Lung (tissue), 12 donors: Measurements from ENCODE around the gene BAIAP2. TPM values are rescaled to one million over a fixed set of nuclear protein-coding genes. Genes with fewer than 3 reads are reported as not detected.

ENCODE experiments used
- ATAC-seq: fragments of 200-7000 bp; cut with Tn5 transposase; one replicate; pipeline ENCODE4 v1.9.1; 2020; ENCODE audit warnings: moderate number of reproducible peaks; ENCODE audit not compliant: insufficient read depth, low FRiP score
- DNase-seq, 3 donors: peaks; one replicate each; pipeline ENCODE4 v3.0.0-alpha.2; 2013 to 2017
- H3K27ac ChIP-seq, 2 donors: one replicate each; pipeline ENCODE4 v1.5.1; 2013; ENCODE audit warnings: mild to moderate bottlenecking in 2 of 2, moderate library complexity in 2 of 2, control low read depth in 1 of 2, inconsistent platforms in 1 of 2, low read depth in 1 of 2, low read length in 1 of 2
- H3K27me3 ChIP-seq, 3 donors: one replicate each; pipeline ENCODE4 v1.5.1; 2013; ENCODE audit warnings: low read length in 2 of 3; ENCODE audit not compliant: control insufficient read depth in 3 of 3, insufficient read depth in 3 of 3
- H3K36me3 ChIP-seq, 4 donors: one replicate each; pipeline ENCODE4 v1.5.1; 2013; ENCODE audit warnings: low read length in 4 of 4, mild to moderate bottlenecking in 1 of 4, moderate library complexity in 1 of 4; ENCODE audit not compliant: control insufficient read depth in 4 of 4, insufficient read depth in 4 of 4
- H3K4me1 ChIP-seq, 5 donors: one replicate each; pipeline ENCODE4 v1.5.1; 2013; ENCODE audit warnings: low read length in 5 of 5, mild to moderate bottlenecking in 2 of 5, moderate library complexity in 1 of 5; ENCODE audit not compliant: control insufficient read depth in 5 of 5, insufficient read depth in 5 of 5
- H3K4me3 ChIP-seq: one replicate; pipeline ENCODE4 v1.5.1; 2013; ENCODE audit warnings: mild to moderate bottlenecking, control low read depth, moderate library complexity
- H3K9ac ChIP-seq, 2 donors: one replicate each; pipeline ENCODE4 v1.5.1; 2013; ENCODE audit warnings: low read length in 2 of 2, control low read depth in 1 of 2; ENCODE audit not compliant: insufficient read depth in 1 of 2
- H3K9me3 ChIP-seq, 4 donors: one replicate each; pipeline ENCODE4 v1.5.1; 2013; ENCODE audit warnings: low read length in 3 of 4, mild to moderate bottlenecking in 1 of 4, moderate library complexity in 1 of 4; ENCODE audit not compliant: control insufficient read depth in 4 of 4, insufficient read depth in 3 of 4
- CTCF ChIP-seq: IDR thresholded peaks from 2 replicates; pipeline ENCODE4 v1.5.1; 2012; ENCODE audit warnings: mild to moderate bottlenecking; ENCODE audit errors: control extremely low read depth, extremely low read depth
- WGBS, 2 donors: extraction: QIAGEN DNeasy Blood & Tissue Kit; methylation state at CpG; one replicate each; pipeline ENCODE4 v1.1.7; 2013; 5-methylcytosine and 5-hydroxymethylcytosine counted together
- polyA plus RNA-seq, 2 donors: library from polyadenylated mRNA; stranded (reverse); fragments of 200-250 nt; gene quantifications; one replicate each; pipeline ENCODE4 v1.2.1, GENCODE V29; 2013
- total RNA-seq, 2 donors: library from RNA; depleted of rRNA in 1 of 2; stranded (reverse); fragments of >200 nt in 1 of 2; gene quantifications; one replicate each; pipeline ENCODE4 v1.2.1, GENCODE V29; 2014 to 2021
- donor health status: control.
- donor health status: control.
- donor health status: Bipolar disorder and iron deficiency.
- donor health status: healthy.
- donor health status: DM: yes; HTN: yes; CAD: no.

BAIAP2 gene
- total and polyA plus RNA-seq, 4 donors: 59.2 to 141 (median 77.7) TPM

- DNase-seq: no peak
- Histone ChIP-seq H3K27ac (peak overlapping the region in 1 of 2 donors; percentile 24), H3K27me3 (no peaks in the 10 kb centered on the region), H3K4me1 (peaks cover 0 to 39% (median 11%) of the 10 kb centered on the region in 5 donors), H3K4me3 (no peak overlapping the region), H3K9ac (no peak overlapping the region), H3K9me3 (no peaks in the 10 kb centered on the region), H3K36me3 (peaks cover 0 to 23% (median 0%) of the 10 kb centered on the region in 4 donors)
- no peak for TF ChIP-seq CTCF
- WGBS, 2 donors: 90 to 94% methylated on average over 16 of the region's 16 CpGs
- no peak for ATAC-seq
These were observed 31.9 kb downstream of the BAIAP2 start for GRCh38 chr17:81066771-81067315.

GRCh38 chr17:81067391-81067811 is 32.5 kb downstream of the BAIAP2 start:
- Histone ChIP-seq H3K27ac (no peak overlapping the region), H3K36me3 (peaks cover 0 to 27% (median 0%) of the 10 kb centered on the region in 4 donors), H3K4me3 (no peak overlapping the region), H3K9ac (no peak overlapping the region), H3K4me1 (peaks cover 0 to 44% (median 11%) of the 10 kb centered on the region in 5 donors), H3K27me3 (no peaks in the 10 kb centered on the region), H3K9me3 (no peaks in the 10 kb centered on the region)
- TF ChIP-seq CTCF: no peak
- ATAC-seq (no peak), DNase-seq (peak; percentile 47 to 68 (median 58))
- 85% methylated on average over 20 of the region's 20 CpGs for WGBS, 2 donors

DNA sequence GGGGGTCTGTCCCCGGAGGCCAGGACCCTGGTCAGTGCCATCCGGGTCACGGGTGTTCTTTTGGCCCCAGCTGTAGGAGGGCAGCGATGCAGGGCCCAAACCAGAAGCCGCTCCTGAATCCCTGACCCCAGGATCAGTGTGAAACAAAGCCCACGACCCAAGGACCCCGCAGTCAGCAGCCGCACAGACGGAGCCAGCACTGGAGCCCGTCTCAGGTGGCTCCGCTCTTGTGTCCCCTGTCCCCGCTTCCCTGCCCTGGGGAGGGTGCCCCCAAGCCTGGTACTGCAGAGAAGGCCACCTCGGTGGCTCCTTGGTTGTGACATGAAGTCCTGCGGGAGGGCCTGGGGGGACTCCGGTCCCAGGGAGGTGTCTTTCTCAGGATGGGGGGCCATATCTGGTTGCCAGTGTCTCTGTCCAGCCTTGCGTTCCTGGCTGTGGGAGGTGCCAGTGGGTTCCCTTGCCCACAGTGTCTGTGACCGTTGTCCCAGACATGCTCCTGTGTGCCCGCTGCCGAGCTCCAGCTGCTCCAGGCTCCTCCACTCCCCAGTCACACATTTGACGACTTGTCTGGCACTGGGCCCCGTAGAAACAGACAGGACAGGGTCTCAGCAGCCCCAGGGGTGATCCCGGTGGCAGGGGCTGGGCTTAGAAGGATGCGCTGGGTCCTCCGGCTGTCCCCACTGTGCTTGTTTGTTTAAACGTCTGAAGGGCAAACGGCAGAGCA is 33.6 kb downstream of the BAIAP2 start:
- no peak for DNase-seq
- Histone ChIP-seq H3K9me3 (no peaks in the 10 kb centered on the region), H3K4me3 (no peak overlapping the region), H3K27me3 (no peaks in the 10 kb centered on the region), H3K36me3 (peaks cover 0 to 27% (median 0%) of the 10 kb centered on the region in 4 donors), H3K9ac (no peak overlapping the region), H3K4me1 (peaks cover 0 to 42% (median 11%) of the 10 kb centered on the region in 5 donors), H3K27ac (no peak overlapping the region)
- no peak for TF ChIP-seq CTCF
- 90 to 92% methylated on average over 22 to 26 of the region's 26 CpGs for WGBS, 2 donors
- no peak for ATAC-seq
